ENCODE data around the gene ADRM1.

The ADRM1 gene

DNA sequence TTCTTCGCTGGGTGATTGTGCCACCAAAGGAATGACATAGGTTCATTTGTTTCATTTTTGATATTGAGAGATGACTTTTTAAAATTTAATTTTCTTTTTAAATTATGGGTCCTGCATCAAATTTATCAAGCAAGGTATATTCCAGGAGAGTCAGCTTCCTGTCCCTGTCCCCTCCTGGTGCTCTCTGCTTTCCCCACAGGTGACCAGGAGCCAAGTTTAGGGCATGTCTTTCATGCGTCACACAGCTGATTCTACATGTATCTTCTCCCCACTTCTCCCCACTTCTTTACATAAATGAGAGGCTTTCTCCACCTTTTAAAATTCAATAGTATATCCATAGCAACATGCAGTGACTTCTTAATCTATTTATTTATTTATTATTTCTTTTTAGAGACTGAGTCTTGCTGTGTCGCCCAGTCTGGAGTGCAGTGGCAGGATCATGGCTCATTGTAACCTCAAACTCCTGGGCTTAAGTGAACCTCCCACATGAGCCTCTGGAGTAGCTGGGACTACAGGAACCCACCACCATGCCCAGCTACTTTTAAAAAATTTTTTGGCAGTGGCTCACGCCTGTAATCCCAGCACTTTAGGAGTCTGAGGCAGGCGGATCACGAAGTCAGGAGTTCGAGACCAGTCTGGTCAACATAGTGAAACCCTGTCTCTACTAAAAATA, 34.4 kb upstream of the ADRM1 start:
- Histone ChIP-seq H3K9ac (ENCODE audit: low read length) (no peak overlapping the region), H4K20me1 (ENCODE audit: insufficient read depth, low read length) (no peaks in the 10 kb centered on the region), H3K9me3 (ENCODE audit: low read length) (peaks cover 3% of the 10 kb centered on the region; the same call in 1 of the 2 replicates), H3F3A (ENCODE audit: insufficient read depth, low read length) (no peaks in the 10 kb centered on the region), H3K27ac (ENCODE audit: low read depth, low read length, poor library complexity, severe bottlenecking) (no peak overlapping the region), H2AFZ (ENCODE audit: low read length) (no peak overlapping the region), H3K36me3 (ENCODE audit: insufficient read depth, low read length) (peaks cover 47% of the 10 kb centered on the region), H3K4me3 (ENCODE audit: low read depth, low read length, poor library complexity, severe bottlenecking) (no peak overlapping the region), H3K27me3 (ENCODE audit: insufficient read depth, low read length) (no peaks in the 10 kb centered on the region), H3K9me2 (ENCODE audit: low read depth, low read length) (no peaks in the 10 kb centered on the region), H3K79me2 (ENCODE audit: insufficient read depth, low read length) (no peaks in the 10 kb centered on the region), H3K4me1 (ENCODE audit: insufficient read depth, low read length, severe bottlenecking) (no peaks in the 10 kb centered on the region), H3K4me2 (ENCODE audit: low read length) (no peak overlapping the region)
- TF ChIP-seq, protein P1, sequence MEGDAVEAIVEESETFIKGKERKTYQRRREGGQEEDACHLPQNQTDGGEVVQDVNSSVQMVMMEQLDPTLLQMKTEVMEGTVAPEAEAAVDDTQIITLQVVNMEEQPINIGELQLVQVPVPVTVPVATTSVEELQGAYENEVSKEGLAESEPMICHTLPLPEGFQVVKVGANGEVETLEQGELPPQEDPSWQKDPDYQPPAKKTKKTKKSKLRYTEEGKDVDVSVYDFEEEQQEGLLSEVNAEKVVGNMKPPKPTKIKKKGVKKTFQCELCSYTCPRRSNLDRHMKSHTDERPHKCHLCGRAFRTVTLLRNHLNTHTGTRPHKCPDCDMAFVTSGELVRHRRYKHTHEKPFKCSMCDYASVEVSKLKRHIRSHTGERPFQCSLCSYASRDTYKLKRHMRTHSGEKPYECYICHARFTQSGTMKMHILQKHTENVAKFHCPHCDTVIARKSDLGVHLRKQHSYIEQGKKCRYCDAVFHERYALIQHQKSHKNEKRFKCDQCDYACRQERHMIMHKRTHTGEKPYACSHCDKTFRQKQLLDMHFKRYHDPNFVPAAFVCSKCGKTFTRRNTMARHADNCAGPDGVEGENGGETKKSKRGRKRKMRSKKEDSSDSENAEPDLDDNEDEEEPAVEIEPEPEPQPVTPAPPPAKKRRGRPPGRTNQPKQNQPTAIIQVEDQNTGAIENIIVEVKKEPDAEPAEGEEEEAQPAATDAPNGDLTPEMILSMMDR (IDR thresholded peaks at IDR 0.05; ENCODE audit: low read length), result no peak
- no peak for TF ChIP-seq EZH2 (IDR thresholded peaks at IDR 0.05; ENCODE audit: borderline replicate concordance, low read length)

DNA sequence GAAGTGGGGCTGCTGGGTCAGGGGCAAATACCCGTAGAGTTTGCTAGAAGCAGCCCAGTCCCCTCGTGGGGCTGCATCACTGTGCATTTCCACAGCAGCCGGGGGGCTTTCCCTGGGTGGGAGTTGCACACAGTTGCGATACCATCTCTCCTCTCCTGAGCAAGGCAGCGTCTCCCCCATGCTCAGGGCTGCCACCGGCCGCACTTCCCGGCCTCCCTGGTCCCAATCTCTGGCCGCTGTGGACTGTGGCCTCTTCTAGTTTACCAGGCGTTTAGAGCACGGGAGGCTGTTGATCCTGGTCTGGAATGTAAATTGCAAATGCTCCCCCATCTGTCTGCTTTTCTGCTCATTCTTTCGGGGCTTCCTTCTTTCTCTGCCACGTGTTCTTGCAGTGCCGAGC, 33.4 kb upstream of the ADRM1 start:
- peaks cover 44% of the 10 kb centered on the region for H3K36me3 ChIP-seq (ENCODE audit: insufficient read depth, low read length)
- H4K20me1 ChIP-seq (ENCODE audit: insufficient read depth, low read length), result no peaks in the 10 kb centered on the region

GRCh38 chr20:62269871-62270270, 32.9 kb upstream of the ADRM1 start:
- no peaks in the 10 kb centered on the region for H4K20me1 ChIP-seq (ENCODE audit: insufficient read depth, low read length)
- H3K27ac ChIP-seq (ENCODE audit: low read depth, low read length, poor library complexity, severe bottlenecking), result no peak overlapping the region
- H3K9me3 ChIP-seq (ENCODE audit: low read length), result peaks cover 3% of the 10 kb centered on the region; the same call in 1 of the 2 replicates
- peaks cover 10% of the 10 kb centered on the region for H3K4me1 ChIP-seq (ENCODE audit: insufficient read depth, low read length, severe bottlenecking)
- H3K4me2 ChIP-seq (ENCODE audit: low read length), result no peak overlapping the region
- TF ChIP-seq EZH2 (IDR thresholded peaks at IDR 0.05; ENCODE audit: borderline replicate concordance, low read length), result no peak
- TF ChIP-seq, protein P1 (IDR thresholded peaks at IDR 0.05; ENCODE audit: low read length), result no peak
- H3K27me3 ChIP-seq (ENCODE audit: insufficient read depth, low read length), result no peaks in the 10 kb centered on the region
- peaks cover 39% of the 10 kb centered on the region for H3K36me3 ChIP-seq (ENCODE audit: insufficient read depth, low read length)
- H3K4me3 ChIP-seq (ENCODE audit: low read depth, low read length, poor library complexity, severe bottlenecking), result no peak overlapping the region
- no peak overlapping the region for H2AFZ ChIP-seq (ENCODE audit: low read length)
- no peaks in the 10 kb centered on the region for H3K79me2 ChIP-seq (ENCODE audit: insufficient read depth, low read length)
- no peaks in the 10 kb centered on the region for H3F3A ChIP-seq (ENCODE audit: insufficient read depth, low read length)
- H3K9ac ChIP-seq (ENCODE audit: low read length), result no peak overlapping the region
- no peaks in the 10 kb centered on the region for H3K9me2 ChIP-seq (ENCODE audit: low read depth, low read length)

More for the DNA sequence above, 33.4 kb upstream of the ADRM1 start:
- Histone ChIP-seq H3K9me2 (ENCODE audit: low read depth, low read length) (no peaks in the 10 kb centered on the region), H2AFZ (ENCODE audit: low read length) (no peak overlapping the region), H3F3A (ENCODE audit: insufficient read depth, low read length) (no peaks in the 10 kb centered on the region), H3K4me3 (ENCODE audit: low read depth, low read length, poor library complexity, severe bottlenecking) (no peak overlapping the region), H3K27ac (ENCODE audit: low read depth, low read length, poor library complexity, severe bottlenecking) (no peak overlapping the region), H3K27me3 (ENCODE audit: insufficient read depth, low read length) (no peaks in the 10 kb centered on the region), H3K79me2 (ENCODE audit: insufficient read depth, low read length) (no peaks in the 10 kb centered on the region), H3K9me3 (ENCODE audit: low read length) (peaks cover 3% of the 10 kb centered on the region; the same call in 1 of the 2 replicates), H3K4me2 (ENCODE audit: low read length) (no peak overlapping the region), H3K4me1 (ENCODE audit: insufficient read depth, low read length, severe bottlenecking) (peaks cover 5% of the 10 kb centered on the region), H3K9ac (ENCODE audit: low read length) (no peak overlapping the region)
- TF ChIP-seq EZH2 (IDR thresholded peaks at IDR 0.05; ENCODE audit: borderline replicate concordance, low read length), result no peak
- TF ChIP-seq, protein P1 (IDR thresholded peaks at IDR 0.05; ENCODE audit: low read length), result no peak
